Naive thymus-derived CD4-positive, alpha-beta T cell (primary cell): ENCODE results near the gene ZNF571. TPM values are rescaled to one million over a fixed set of nuclear protein-coding genes. Genes with fewer than 3 reads are reported as not detected.

Source experiments
- ATAC-seq: fragments of 150-1000 bp; cut with Tn5 transposase; 2 replicates; pipeline ENCODE4 v1.10.0; 2021; ENCODE audit warnings: mild to moderate bottlenecking, moderate library complexity
- CTCF ChIA-PET: fragments of 350-600 bp; sonication (Branson Sonifier 250); formaldehyde crosslinking; loops from one replicate; lab custom pipeline; 2021; ENCODE audit warnings: antibody characterized with exemption; lab: Charles Lee
- POLR2A ChIA-PET: fragments of 350-600 bp; sonication (Branson Sonifier 250); formaldehyde crosslinking; loops from one replicate; lab custom pipeline; 2021; ENCODE audit warnings: antibody characterized with exemption, inconsistent platforms; lab: Charles Lee
- DNase-seq, 9 donors: peaks; one replicate each; pipeline versions ENCODE4 v3.0.0 to v3.0.0-alpha.2; 2020 to 2022; ENCODE audit warnings: mixed read lengths in 1 of 9
- H3K27ac ChIP-seq: one replicate; pipeline ENCODE4 v1.7.0; 2013; ENCODE audit warnings: mild to moderate bottlenecking, low read depth, low read length, moderate library complexity
- H3K27me3 ChIP-seq, 2 donors: one replicate each; pipeline ENCODE4 v1.7.0; 2013; ENCODE audit warnings: low read length in 2 of 2, mild to moderate bottlenecking in 2 of 2, moderate library complexity in 2 of 2; ENCODE audit not compliant: control insufficient read depth in 2 of 2, insufficient read depth in 2 of 2
- H3K36me3 ChIP-seq, 3 experiments: 1 replicate in 2 of 3; 2 replicates in 1 of 3; pipeline ENCODE4 v1.7.0; 2013; ENCODE audit warnings: low read length in 3 of 3, mild to moderate bottlenecking in 3 of 3, moderate library complexity in 1 of 3; ENCODE audit not compliant: insufficient read depth in 3 of 3, control insufficient read depth in 2 of 3
- H3K4me1 ChIP-seq, 2 donors: one replicate each; pipeline ENCODE4 v1.7.0; 2013; ENCODE audit warnings: low read length in 2 of 2, mild to moderate bottlenecking in 2 of 2, moderate library complexity in 1 of 2; ENCODE audit not compliant: control insufficient read depth in 2 of 2, insufficient read depth in 2 of 2
- H3K4me3 ChIP-seq: 2 replicates; pipeline ENCODE4 v1.7.0; 2013; ENCODE audit warnings: mild to moderate bottlenecking, low read length
- H3K9me3 ChIP-seq, 3 experiments: 1 replicate in 2 of 3; 2 replicates in 1 of 3; pipeline ENCODE4 v1.7.0; 2013; ENCODE audit warnings: low read length in 3 of 3; ENCODE audit not compliant: control insufficient read depth in 2 of 3
- H3K27ac Mint-ChIP-seq, 9 donors: one replicate each; pipeline ENCODE4 v1.8.0; 2020 to 2022; ENCODE audit warnings: mixed read lengths in 9 of 9, mild to moderate bottlenecking in 8 of 9, moderate library complexity in 5 of 9, inconsistent platforms in 2 of 9
- H3K27me3 Mint-ChIP-seq, 5 donors: one replicate each; pipeline ENCODE4 v1.8.0; 2021 to 2022; ENCODE audit warnings: mixed read lengths in 5 of 5, mild to moderate bottlenecking in 1 of 5
- H3K36me3 Mint-ChIP-seq, 5 donors: one replicate each; pipeline ENCODE4 v1.8.0; 2020 to 2022; ENCODE audit warnings: mixed read lengths in 5 of 5, mild to moderate bottlenecking in 3 of 5, inconsistent platforms in 1 of 5
- H3K4me1 Mint-ChIP-seq, 7 donors: one replicate each; pipeline ENCODE4 v1.8.0; 2020 to 2022; ENCODE audit warnings: mixed read lengths in 7 of 7, mild to moderate bottlenecking in 3 of 7, inconsistent platforms in 1 of 7
- H3K4me3 Mint-ChIP-seq, 10 donors: one replicate each; pipeline ENCODE4 v1.8.0; 2020 to 2022; ENCODE audit warnings: mild to moderate bottlenecking in 10 of 10, mixed read lengths in 10 of 10, moderate library complexity in 6 of 10, inconsistent platforms in 2 of 10
- H3K9me3 Mint-ChIP-seq, 11 donors: one replicate each; pipeline ENCODE4 v1.8.0; 2020 to 2022; ENCODE audit warnings: mixed read lengths in 11 of 11, mild to moderate bottlenecking in 4 of 11, inconsistent platforms in 1 of 11, moderate library complexity in 1 of 11
- intact Hi-C, 2 donors: fragments of 100-400 bp; cut with micrococcal nuclease; formaldehyde crosslinking; loops; one replicate each; pipeline ENCODE4 v1.15.1; 2023
- polyA plus RNA-seq, 2 donors: library from polyadenylated mRNA; unstranded; fragments of 300-500 nt; fragmentation: Illumina TruSeq; gene quantifications; one replicate each; pipeline ENCODE4 v1.2.3, GENCODE V29; 2021
- total RNA-seq, 6 experiments: library from RNA in 5 of 6; stranded (reverse) in 5 of 6; gene quantifications; 1 replicate in 5 of 6; 2 replicates in 1 of 6; pipeline ENCODE4 v1.2.3 and lab custom pipeline; 2021 to 2026

Gene ZNF571
- total and polyA plus RNA-seq, 7 experiments from 2014 or later: 1.5 to 12.4 (median 7.0) TPM

DNA sequence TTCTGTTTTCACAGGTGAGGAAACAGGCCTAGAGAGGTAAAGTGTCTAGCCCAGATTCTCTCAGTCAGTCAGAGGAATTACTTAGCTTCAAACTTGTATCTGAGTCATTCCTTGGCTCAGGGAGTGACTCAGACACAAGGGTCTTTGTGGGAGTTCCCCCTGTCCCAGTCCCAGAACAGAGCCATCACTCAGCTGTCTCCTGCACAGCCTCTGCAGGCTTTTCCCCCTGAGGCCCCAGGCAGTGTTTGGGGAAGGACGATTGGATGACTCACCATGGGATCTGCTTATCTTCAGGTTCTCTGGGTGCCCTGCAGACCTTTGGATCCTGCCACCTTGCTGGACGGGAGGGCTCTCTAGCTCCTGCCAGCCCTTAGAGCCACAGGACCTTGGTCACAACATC lies 74.7 kb downstream of the ZNF571 start:
- no peaks in the 10 kb centered on the region for H3K27me3 Mint-ChIP-seq
- ChIA-PET POLR2A (no interaction called here), CTCF (no interaction called here)
- DNase-seq (no peak), ATAC-seq (no peak)
- Histone ChIP-seq H3K4me3 (no peak overlapping the region), H3K27ac (no peak overlapping the region), H3K36me3 (peaks cover 0 to 40% (median 4%) of the 10 kb centered on the region in 3 experiments), H3K27me3 (no peaks in the 10 kb centered on the region), H3K9me3 (peaks cover 0 to 54% (median 3%) of the 10 kb centered on the region in 3 experiments), H3K4me1 (no peaks in the 10 kb centered on the region)
- H3K9me3 Mint-ChIP-seq: peaks cover 0 to 95% (median 53%) of the 10 kb centered on the region in 11 donors
- H3K4me3 Mint-ChIP-seq: no peak overlapping the region
- peaks cover 5 to 79% (median 63%) of the 10 kb centered on the region in 5 donors for H3K36me3 Mint-ChIP-seq
- H3K4me1 Mint-ChIP-seq: no peaks in the 10 kb centered on the region
- no peak overlapping the region for H3K27ac Mint-ChIP-seq
- intact Hi-C loops: no loop called here

Other genes with a start within 250 kb of the ZNF571 start
- gene ZNF527, start 223.7 kb downstream of the ZNF571 start, total RNA-seq: 10 to 100 TPM in 3 of 5 experiments, 1 to 10 TPM in 2; 5.6 to 13.6 (median 13.2) TPM
- 10 to 100 TPM in 1 of 2 donors, 1 to 10 TPM in 1; 8.2 to 11.9 TPM for gene ZNF527, start 223.7 kb downstream of the ZNF571 start, polyA plus RNA-seq
- gene ZNF569, start 127.3 kb downstream of the ZNF571 start, total RNA-seq: 10 to 100 TPM in 2 of 5 experiments, 1 to 10 TPM in 3; 4.1 to 16.4 (median 8.5) TPM
- 1 to 10 TPM; 5.0 to 5.9 TPM for gene ZNF569, start 127.3 kb downstream of the ZNF571 start, polyA plus RNA-seq
- gene ZNF570, start 125.4 kb downstream of the ZNF571 start, total RNA-seq: 10 to 100 TPM in 2 of 5 experiments, 1 to 10 TPM in 3; 5.1 to 10.9 (median 9.1) TPM
- gene ZNF570, start 125.4 kb downstream of the ZNF571 start, polyA plus RNA-seq: 1 to 10 TPM; 4.1 to 4.6 TPM
- gene ZNF793, start 87.9 kb downstream of the ZNF571 start, total RNA-seq: 10 to 100 TPM in 1 of 5 experiments, 1 to 10 TPM in 4; 1.1 to 11.7 (median 6.0) TPM
- 1 to 10 TPM; 3.3 to 4.0 TPM for gene ZNF793, start 87.9 kb downstream of the ZNF571 start, polyA plus RNA-seq
- gene ZNF540, start 84 bp upstream of the ZNF571 start, total RNA-seq: 10 to 100 TPM in 4 of 5 experiments, under 1 TPM in 1; 0.99 to 22.7 (median 17.6) TPM
- 1 to 10 TPM; 7.4 to 9.0 TPM for gene ZNF540, start 84 bp upstream of the ZNF571 start, polyA plus RNA-seq
- 10 to 100 TPM in 4 of 5 experiments, 1 to 10 TPM in 1; 5.7 to 18.9 (median 14.2) TPM for gene ZFP30, start 60.7 kb upstream of the ZNF571 start, total RNA-seq
- gene ZFP30, start 60.7 kb upstream of the ZNF571 start, polyA plus RNA-seq: 1 to 10 TPM; 2.7 to 3.7 TPM
- gene ZNF607, start 125.0 kb upstream of the ZNF571 start, total RNA-seq: 10 to 100 TPM in 1 of 5 experiments, 1 to 10 TPM in 4; 3.5 to 10.8 (median 6.5) TPM
- gene ZNF607, start 125.0 kb upstream of the ZNF571 start, polyA plus RNA-seq: 1 to 10 TPM; 2.0 to 5.1 TPM
- gene ZNF573, start 184.8 kb upstream of the ZNF571 start, total RNA-seq: 10 to 100 TPM in 4 of 5 experiments, 1 to 10 TPM in 1; 5.9 to 43.8 (median 16.6) TPM
- 10 to 100 TPM; 15.5 to 17.6 TPM for gene ZNF573, start 184.8 kb upstream of the ZNF571 start, polyA plus RNA-seq